HCT116 (cell line): Measurements from ENCODE around the gene HK1. TPM values are rescaled to one million over a fixed set of nuclear protein-coding genes. Genes with fewer than 3 reads are reported as not detected.

Experiments used
- ATAC-seq: fragments of 200-7000 bp; cut with Tn5 transposase; 2 replicates; pipeline ENCODE4 v1.9.1; 2020; ENCODE audit warnings: mild to moderate bottlenecking, moderate library complexity
- BruUV-seq: library from RNA; stranded (reverse); fragments of 400-500 nt; replicated peaks from 2 replicates; lab custom pipeline; 2021; lab: Mats Ljungman, UMichigan
- CTCF ChIA-PET: fragments of 300-600 bp; sonication (Branson Sonifier 250); formaldehyde crosslinking; loops from one replicate; lab custom pipeline; 2021; ENCODE audit warnings: antibody characterized with exemption; lab: Charles Lee
- POLR2A ChIA-PET: fragments of 300-600, 350-600 bp; sonication (Branson Sonifier 250); formaldehyde crosslinking; loops from one replicate; lab custom pipeline; 2021; ENCODE audit warnings: antibody characterized with exemption; lab: Charles Lee
- RAD21 ChIA-PET, 2 experiments: fragments of 300-600 bp; sonication (Branson Sonifier 250); formaldehyde crosslinking; loops; one replicate each; lab custom pipeline; 2023; ENCODE audit warnings: low total read pairs in 2 of 2; ENCODE audit not compliant: uncharacterized antibody in 2 of 2, unreplicated experiment in 2 of 2, low non-redundant PET in 1 of 2; lab: Charles Lee
- DNase-seq: peaks from one replicate; pipeline ENCODE4 v3.0.0-alpha.2; 2010; ENCODE audit warnings: low read depth, low spot score
- H2AFZ ChIP-seq: fragments of 200-600 bp; shearing (Covaris generic), sonication (generic); 2 replicates; pipeline ENCODE4 v1.6.1; 2017; ENCODE audit warnings: low read depth, mixed run types, mixed read lengths, antibody characterized with exemption, low read length; ENCODE audit not compliant: poor library complexity, severe bottlenecking
- H3K27ac ChIP-seq: 2 replicates; pipeline ENCODE4 v1.5.1; 2012; ENCODE audit warnings: low read depth, low read length
- H3K27me3 ChIP-seq: fragments of 200-600 bp; sonication (generic); 2 replicates; pipeline ENCODE4 v1.6.1; 2016; ENCODE audit warnings: mixed run types, low read length, mixed read lengths; ENCODE audit not compliant: insufficient read depth
- H3K36me3 ChIP-seq, 2 experiments: fragments of 200-500 bp in 1 of 2; fragments of 200-600 bp in 1 of 2; sonication (Bioruptor generic) in 1 of 2; sonication (generic) in 1 of 2; 2 replicates each; pipeline versions ENCODE4 v1.5.1 to v1.6.1; 2014 to 2016; ENCODE audit warnings: low read length in 2 of 2, inconsistent platforms in 1 of 2, mixed read lengths in 1 of 2, mixed run types in 1 of 2; ENCODE audit not compliant: insufficient read depth in 2 of 2, control insufficient read depth in 1 of 2
- H3K4me1 ChIP-seq, 2 experiments: fragments of 200-600 bp in 1 of 2; sonication (generic) in 1 of 2; 2 replicates each; pipeline versions ENCODE4 v1.5.1 to v1.6.1; 2012 to 2017; ENCODE audit warnings: low read length in 2 of 2, inconsistent platforms in 1 of 2, mild to moderate bottlenecking in 1 of 2, mixed read lengths in 1 of 2, mixed run types in 1 of 2, moderate library complexity in 1 of 2; ENCODE audit not compliant: insufficient read depth in 2 of 2, control insufficient read depth in 1 of 2
- H3K4me2 ChIP-seq: fragments of 200-600 bp; sonication (generic); 2 replicates; pipeline ENCODE4 v1.6.1; 2017; ENCODE audit warnings: mixed run types, low read length, mixed read lengths
- H3K4me3 ChIP-seq, 2 experiments: fragments of 200-600 bp in 1 of 2; sonication (generic) in 1 of 2; replicated peaks in 1 of 2; 2 replicates each; pipeline ENCODE4 v1.5.1; 2011 to 2016; ENCODE audit warnings: low read length in 2 of 2, control low read depth in 1 of 2, low read depth in 1 of 2, mild to moderate bottlenecking in 1 of 2, mixed read lengths in 1 of 2, mixed run types in 1 of 2
- H3K79me2 ChIP-seq: fragments of 200-600 bp; sonication (generic); 2 replicates; pipeline ENCODE4 v1.6.1; 2017; ENCODE audit warnings: mild to moderate bottlenecking, mixed run types, low read length, moderate library complexity, mixed read lengths; ENCODE audit not compliant: insufficient read depth
- H3K9ac ChIP-seq: fragments of 200-600 bp; sonication (generic); 2 replicates; pipeline ENCODE4 v1.6.1; 2016; ENCODE audit warnings: low read length, mixed read lengths
- H3K9me2 ChIP-seq: fragments of 200-600 bp; sonication (generic), shearing (Covaris generic); 2 replicates; pipeline ENCODE4 v1.6.1; 2017; ENCODE audit warnings: mixed run types, mild to moderate bottlenecking, moderate library complexity; ENCODE audit not compliant: insufficient read depth
- H3K9me3 ChIP-seq, 2 experiments: fragments of 200-500 bp in 1 of 2; fragments of 200-600 bp in 1 of 2; sonication (Bioruptor generic) in 1 of 2; sonication (generic) in 1 of 2; 2 replicates each; pipeline ENCODE4 v1.6.1; 2014 to 2017; ENCODE audit warnings: low read length in 2 of 2, mixed read lengths in 2 of 2, inconsistent platforms in 1 of 2, low read depth in 1 of 2, mild to moderate bottlenecking in 1 of 2, mixed run types in 1 of 2, moderate library complexity in 1 of 2; ENCODE audit not compliant: control insufficient read depth in 1 of 2, insufficient read depth in 1 of 2
- H4K20me1 ChIP-seq: fragments of 200-600 bp; sonication (generic), shearing (Covaris generic); 2 replicates; pipeline ENCODE4 v1.6.1; 2017; ENCODE audit warnings: mixed run types, mild to moderate bottlenecking, moderate library complexity; ENCODE audit not compliant: insufficient read depth
- CBX3 ChIP-seq: IDR thresholded peaks from 2 replicates; pipeline ENCODE4 v1.6.1; 2012; ENCODE audit warnings: low read depth
- CEBPB ChIP-seq: IDR thresholded peaks from 2 replicates; pipeline ENCODE4 v1.6.1; 2012; ENCODE audit warnings: low read depth
- EGR1 ChIP-seq: IDR thresholded peaks from 2 replicates; pipeline ENCODE4 v1.6.1; 2012; ENCODE audit warnings: low read depth
- ELF1 ChIP-seq: IDR thresholded peaks from 2 replicates; pipeline ENCODE4 v1.6.1; 2012; ENCODE audit warnings: low read depth, borderline replicate concordance
- EZH2 ChIP-seq: fragments of 200-600 bp; sonication (generic); IDR thresholded peaks from 2 replicates; pipeline ENCODE4 v1.6.1; 2017; ENCODE audit warnings: antibody characterized with exemption, mixed run types
- FOSL1 ChIP-seq: IDR thresholded peaks from 2 replicates; pipeline ENCODE4 v1.6.1; 2012; ENCODE audit warnings: low read depth
- JUND ChIP-seq: IDR thresholded peaks from 2 replicates; pipeline ENCODE4 v1.6.1; 2012
- POLR2AphosphoS5 ChIP-seq: IDR thresholded peaks from 2 replicates; pipeline ENCODE4 v1.6.1; 2011; ENCODE audit warnings: mild to moderate bottlenecking, low read depth, low read length, moderate library complexity
- RAD21 ChIP-seq: IDR thresholded peaks from 2 replicates; pipeline ENCODE4 v1.6.1; 2012; ENCODE audit warnings: low read depth, mild to moderate bottlenecking
- SIN3A ChIP-seq: IDR thresholded peaks from 2 replicates; pipeline ENCODE4 v1.6.1; 2012; ENCODE audit warnings: low read depth
- SP1 ChIP-seq: IDR thresholded peaks from 2 replicates; pipeline ENCODE4 v1.6.1; 2012; ENCODE audit warnings: low read depth
- TCF7L2 ChIP-seq: IDR thresholded peaks from 2 replicates; pipeline ENCODE4 v1.7.0; 2011; ENCODE audit warnings: borderline replicate concordance, inconsistent platforms; ENCODE audit not compliant: insufficient read depth, insufficient read length; ENCODE audit errors: extremely low read depth
- YY1 ChIP-seq: IDR thresholded peaks from 2 replicates; pipeline ENCODE4 v1.6.1; 2011; ENCODE audit warnings: low read length, low read depth, moderate library complexity, mild to moderate bottlenecking; ENCODE audit not compliant: insufficient replicate concordance; ENCODE audit errors: extremely low read depth
- intact Hi-C: fragments of 100-400 bp; cut with micrococcal nuclease; formaldehyde crosslinking; loops from 2 replicates; pipeline ENCODE4 v1.10.0; 2022
- total RNA-seq: library from RNA; stranded (reverse); gene quantifications from one replicate; pipeline ENCODE4 v1.2.1, GENCODE V29; 2021; ENCODE audit not compliant: unreplicated experiment
- TF ChIP-seq, protein P1 (sequence below), 3 experiments: fragments of 200-600 bp in 1 of 3; sonication (generic) in 1 of 3; IDR thresholded peaks in 2 of 3; conservative IDR thresholded peaks in 1 of 3; 2 replicates each; pipeline ENCODE4 v1.5.1; 2012 to 2017; ENCODE audit warnings: low read depth in 2 of 3, low read length in 2 of 3, antibody characterized with exemption in 1 of 3, borderline replicate concordance in 1 of 3, control low read depth in 1 of 3, mild to moderate bottlenecking in 1 of 3, mixed read lengths in 1 of 3, mixed run types in 1 of 3, moderate library complexity in 1 of 3; ENCODE audit not compliant: insufficient read depth in 1 of 3
- TF ChIP-seq, protein P2 (sequence below): IDR thresholded peaks from 2 replicates; pipeline ENCODE4 v1.6.1; 2011; ENCODE audit warnings: mild to moderate bottlenecking, low read length, moderate library complexity; ENCODE audit not compliant: insufficient replicate concordance; ENCODE audit errors: extremely low read depth
- TF ChIP-seq, protein P3 (sequence below): IDR thresholded peaks from 2 replicates; pipeline ENCODE4 v1.6.1; 2012

HK1 gene
- total RNA-seq, 1 experiment from 2014 or later = 50.3 TPM

DNA sequence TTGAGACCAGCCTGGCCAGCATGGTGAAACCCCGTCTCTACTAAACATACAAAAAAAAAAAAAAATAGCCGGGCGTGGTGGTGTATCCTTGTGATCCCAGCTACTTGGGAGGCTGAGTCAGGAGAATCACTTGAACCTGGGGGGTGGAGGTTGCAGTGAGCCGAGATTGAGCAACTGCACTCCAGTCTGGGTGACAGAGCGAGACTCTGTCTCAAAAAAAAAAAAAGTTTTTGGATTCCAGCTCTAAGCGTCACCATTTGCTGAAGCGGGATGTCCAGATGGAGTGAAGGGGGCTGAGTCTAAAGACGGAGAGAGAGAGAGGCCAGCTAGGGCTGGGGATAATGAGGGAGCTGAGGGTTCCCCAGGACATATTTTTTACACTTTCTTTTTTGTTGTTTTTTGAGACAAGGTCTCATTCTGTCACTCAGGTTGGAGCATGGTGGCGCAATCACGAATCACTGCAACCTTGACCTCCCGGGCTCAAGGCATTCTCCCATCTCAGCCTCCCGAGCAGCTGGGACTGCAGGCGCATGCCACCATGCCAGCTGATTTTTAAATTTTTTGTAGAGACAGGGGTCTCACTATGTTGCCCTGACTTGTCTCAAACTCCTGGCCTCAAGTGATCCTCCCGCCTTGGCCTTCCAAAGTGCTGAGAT is 9.4 kb upstream of the HK1 start:
- no peaks in the 10 kb centered on the region for H3K79me2 ChIP-seq
- no peaks in the 10 kb centered on the region for H3K36me3 ChIP-seq
- RAD21 ChIA-PET = interaction anchor here in 1 of 2 experiments (0.7 kb wide), 1 partner anchor 139 kb away, joined by 4 read pairs; no protein-coding TSS in a partner anchor
- intact Hi-C loops = no loop called here
- no peak overlapping the region for H2AFZ ChIP-seq
- POLR2A ChIA-PET = no interaction called here
- no peak overlapping the region for H3K27ac ChIP-seq
- no peak overlapping the region for H3K9ac ChIP-seq
- no peak overlapping the region for H3K4me2 ChIP-seq
- H4K20me1 ChIP-seq = no peaks in the 10 kb centered on the region
- CTCF ChIA-PET = no interaction called here
- H3K27me3 ChIP-seq = 0 out of 2 replicates have a peak, but pooled peaks cover 4% of the 10 kb centered on the region
- H3K4me1 ChIP-seq = no peaks in the 10 kb centered on the region
- 0 out of 4 replicates have a peak, but pooled peaks cover 3 to 6% of the 10 kb centered on the region in 2 experiments for H3K9me3 ChIP-seq
- no TSS peak for BruUV-seq
- H3K4me3 ChIP-seq = no peak overlapping the region
- TF ChIP-seq EGR1 (no peak), TCF7L2 (no peak), SP1 (no peak), RAD21 (no peak), CBX3 (no peak), SIN3A (no peak), EZH2 (no peak), JUND (no peak), ELF1 (no peak), YY1 (no peak), FOSL1 (no peak), POLR2AphosphoS5 (no peak), CEBPB (no peak)
- TF ChIP-seq, protein P1, sequence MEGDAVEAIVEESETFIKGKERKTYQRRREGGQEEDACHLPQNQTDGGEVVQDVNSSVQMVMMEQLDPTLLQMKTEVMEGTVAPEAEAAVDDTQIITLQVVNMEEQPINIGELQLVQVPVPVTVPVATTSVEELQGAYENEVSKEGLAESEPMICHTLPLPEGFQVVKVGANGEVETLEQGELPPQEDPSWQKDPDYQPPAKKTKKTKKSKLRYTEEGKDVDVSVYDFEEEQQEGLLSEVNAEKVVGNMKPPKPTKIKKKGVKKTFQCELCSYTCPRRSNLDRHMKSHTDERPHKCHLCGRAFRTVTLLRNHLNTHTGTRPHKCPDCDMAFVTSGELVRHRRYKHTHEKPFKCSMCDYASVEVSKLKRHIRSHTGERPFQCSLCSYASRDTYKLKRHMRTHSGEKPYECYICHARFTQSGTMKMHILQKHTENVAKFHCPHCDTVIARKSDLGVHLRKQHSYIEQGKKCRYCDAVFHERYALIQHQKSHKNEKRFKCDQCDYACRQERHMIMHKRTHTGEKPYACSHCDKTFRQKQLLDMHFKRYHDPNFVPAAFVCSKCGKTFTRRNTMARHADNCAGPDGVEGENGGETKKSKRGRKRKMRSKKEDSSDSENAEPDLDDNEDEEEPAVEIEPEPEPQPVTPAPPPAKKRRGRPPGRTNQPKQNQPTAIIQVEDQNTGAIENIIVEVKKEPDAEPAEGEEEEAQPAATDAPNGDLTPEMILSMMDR (IDR thresholded peaks at IDR 0.05 in 2 of 3, conservative IDR thresholded peaks at IDR 0.05 in 1 of 3; ENCODE audit: borderline replicate concordance in 1 of 3, insufficient read depth in 1 of 3, low read depth in 2 of 3, low read length in 2 of 3) = no peak
- TF ChIP-seq, protein P2, sequence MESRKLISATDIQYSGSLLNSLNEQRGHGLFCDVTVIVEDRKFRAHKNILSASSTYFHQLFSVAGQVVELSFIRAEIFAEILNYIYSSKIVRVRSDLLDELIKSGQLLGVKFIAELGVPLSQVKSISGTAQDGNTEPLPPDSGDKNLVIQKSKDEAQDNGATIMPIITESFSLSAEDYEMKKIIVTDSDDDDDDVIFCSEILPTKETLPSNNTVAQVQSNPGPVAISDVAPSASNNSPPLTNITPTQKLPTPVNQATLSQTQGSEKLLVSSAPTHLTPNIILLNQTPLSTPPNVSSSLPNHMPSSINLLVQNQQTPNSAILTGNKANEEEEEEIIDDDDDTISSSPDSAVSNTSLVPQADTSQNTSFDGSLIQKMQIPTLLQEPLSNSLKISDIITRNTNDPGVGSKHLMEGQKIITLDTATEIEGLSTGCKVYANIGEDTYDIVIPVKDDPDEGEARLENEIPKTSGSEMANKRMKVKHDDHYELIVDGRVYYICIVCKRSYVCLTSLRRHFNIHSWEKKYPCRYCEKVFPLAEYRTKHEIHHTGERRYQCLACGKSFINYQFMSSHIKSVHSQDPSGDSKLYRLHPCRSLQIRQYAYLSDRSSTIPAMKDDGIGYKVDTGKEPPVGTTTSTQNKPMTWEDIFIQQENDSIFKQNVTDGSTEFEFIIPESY = no peak
- TF ChIP-seq, protein P3, sequence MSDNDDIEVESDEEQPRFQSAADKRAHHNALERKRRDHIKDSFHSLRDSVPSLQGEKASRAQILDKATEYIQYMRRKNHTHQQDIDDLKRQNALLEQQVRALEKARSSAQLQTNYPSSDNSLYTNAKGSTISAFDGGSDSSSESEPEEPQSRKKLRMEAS = no peak
- no peaks in the 10 kb centered on the region for H3K9me2 ChIP-seq
- DNase-seq = no peak
- no peak for ATAC-seq
